Adrenal gland (tissue), 12 donors: ENCODE results near the gene COPS7A. TPM values are rescaled to one million over a fixed set of nuclear protein-coding genes. Genes with fewer than 3 reads are reported as not detected.

Experiments
- DNase-seq, 7 donors: peaks; one replicate each; pipeline ENCODE4 v3.0.0-alpha.2; 2019 to 2020
- H3K27ac ChIP-seq, 5 donors: fragments of 200-600 bp; sonication (generic) in 4 of 5; 1 replicate in 3 of 5; 2 replicates in 2 of 5; pipeline versions ENCODE4 v1.5.1 to v1.8.0; 2016 to 2020; ENCODE audit warnings: mild to moderate bottlenecking in 1 of 5
- H3K27me3 ChIP-seq: fragments of 200-600 bp; 2 replicates; pipeline ENCODE4 v1.8.0; 2021
- H3K36me3 ChIP-seq, 2 donors: fragments of 200-600 bp; replicated peaks in 1 of 2; 1 replicate in 1 of 2; 2 replicates in 1 of 2; pipeline versions ENCODE4 v1.5.1 to v1.8.0; 2018 to 2022
- H3K4me1 ChIP-seq, 2 donors: fragments of 200-600 bp; replicated peaks in 1 of 2; 1 replicate in 1 of 2; 2 replicates in 1 of 2; pipeline versions ENCODE4 v1.5.1 to v1.8.0; 2018 to 2021
- H3K4me3 ChIP-seq, 4 donors: fragments of 200-600 bp; sonication (generic) in 3 of 4; one replicate each; pipeline ENCODE4 v1.5.1; 2016 to 2018
- H3K9me3 ChIP-seq, 3 donors: fragments of 200-600 bp; sonication (generic) in 1 of 3; replicated peaks in 1 of 3; 1 replicate in 2 of 3; 2 replicates in 1 of 3; pipeline versions ENCODE4 v1.5.1 to v1.8.0; 2016 to 2021
- CTCF ChIP-seq, 6 experiments: fragments of 450-650 bp in 4 of 6; fragments of 200-600 bp in 2 of 6; sonication (generic) in 1 of 6; IDR thresholded peaks; 1 replicate in 5 of 6; 2 replicates in 1 of 6; pipeline versions ENCODE4 v1.5.1 to v1.8.0; 2016 to 2021; ENCODE audit warnings: antibody characterized with exemption in 6 of 6, mild to moderate bottlenecking in 2 of 6, moderate library complexity in 1 of 6
- POLR2A ChIP-seq, 2 donors: fragments of 450-650 bp; IDR thresholded peaks; one replicate each; pipeline ENCODE4 v1.6.1; 2017; ENCODE audit warnings: antibody characterized with exemption in 2 of 2, mild to moderate bottlenecking in 2 of 2, moderate library complexity in 1 of 2
- WGBS, 4 donors: extraction: QIAGEN DNeasy Blood & Tissue Kit in 2 of 4; methylation state at CpG; one replicate each; pipeline versions ENCODE4 v1.1.5 to v1.1.7; 2013 to 2017; 5-methylcytosine and 5-hydroxymethylcytosine counted together
- intact Hi-C, 2 donors: fragments of 100-400 bp; cut with DNase I; formaldehyde crosslinking; loops; one replicate each; pipeline versions ENCODE4 v1.14.1 to v1.15.0; 2022 to 2023
- polyA plus RNA-seq, 3 donors: library from polyadenylated mRNA; stranded (reverse); fragments of 200-250 nt in 2 of 3; fragments of 350-450 nt in 1 of 3; fragmentation: Illumina TruSeq in 1 of 3; extraction: RNeasy Lipid Tissue Mini Kit (QIAGEN cat#74804) in 1 of 3; gene quantifications; one replicate each; pipeline ENCODE4 v1.2.3, GENCODE V29; 2013 to 2014
- total RNA-seq, 9 donors: library from RNA; depleted of rRNA in 4 of 9; stranded (reverse); fragments of >200 nt in 4 of 9; fragments of 120-200 nt in 1 of 9; fragmentation: NEBNext Ultra II Directional in 1 of 9; extraction: Animal tissue kit (Norgen Biotek cat#: 25700) in 1 of 9; gene quantifications; one replicate each; pipeline versions ENCODE4 v1.1.0 to v1.2.4, GENCODE V29; 2013 to 2023
- donor health status: healthy with polysubstance abuse.
- donor health status: Bipolar disorder and iron deficiency.
- donor health status: DM: yes; HTN: yes; CAD: no.
- donor health status: DM: no; HTN: no; CAD: no.
- donor health status: DM: no; HTN: no; CAD: no.
- donor health status: DM: yes; HTN: yes; CAD: no.

The COPS7A gene
- total and polyA plus RNA-seq, 12 donors: 46.5 to 105 (median 81.1) TPM

GRCh38 chr12:6771091-6771495 lies 47.2 kb downstream of the COPS7A start:
- 65 to 96% (median 90%) methylated on average over 3 to 4 of the region's 4 CpGs for WGBS, 4 donors
- Histone ChIP-seq H3K4me1 (peaks cover 11 to 25% of the 10 kb centered on the region in 2 donors), H3K9me3 (no peaks in the 10 kb centered on the region), H3K27ac (peak overlapping the region in 2 of 5 donors; percentile 56 to 73), H3K27me3 (no peaks in the 10 kb centered on the region), H3K36me3 (peaks cover 0 to 10% of the 10 kb centered on the region in 2 donors), H3K4me3 (no peak overlapping the region)
- intact Hi-C loops: no loop called here
- TF ChIP-seq CTCF (IDR thresholded peaks at IDR 0.05): no peak
- no peak for TF ChIP-seq POLR2A (IDR thresholded peaks at IDR 0.05)
- DNase-seq: peak in 6 of 7 donors; percentile 49 to 78 (median 60)

GRCh38 chr12:6771509-6772330 lies 47.9 kb downstream of the COPS7A start:
- Histone ChIP-seq H3K9me3 (no peaks in the 10 kb centered on the region), H3K36me3 (peaks cover 0 to 10% of the 10 kb centered on the region in 2 donors), H3K27me3 (no peaks in the 10 kb centered on the region), H3K4me3 (no peak overlapping the region), H3K4me1 (peaks cover 11 to 25% of the 10 kb centered on the region in 2 donors), H3K27ac (peak overlapping the region in 2 of 5 donors; percentile 56 to 73)
- intact Hi-C loops: no loop called here
- WGBS, 4 donors: 55 to 63% (median 59%) methylated on average over 12 of the region's 12 CpGs
- peak in 2 of 7 donors; percentile 45 to 48 for DNase-seq
- no peak for TF ChIP-seq CTCF (IDR thresholded peaks at IDR 0.05)

- intact Hi-C loops: no loop called here
- no peak within 1 kb of the TSS for H3K4me3 ChIP-seq
- no peaks in the 10 kb centered on the region for H3K9me3 ChIP-seq
- peaks cover 0 to 10% of the 10 kb centered on the region in 2 donors for H3K36me3 ChIP-seq
- DNase-seq: no peak
- 48 to 58% (median 54%) methylated on average over 10 to 15 of the region's 15 CpGs for WGBS, 4 donors
- H3K27ac ChIP-seq: peak within 1 kb of the TSS in 2 of 5 donors; percentile 56 to 73
- no peaks in the 10 kb centered on the region for H3K27me3 ChIP-seq
- TF ChIP-seq CTCF (IDR thresholded peaks at IDR 0.05) (no peak), POLR2A (IDR thresholded peaks at IDR 0.05) (no peak)
- peaks cover 11 to 25% of the 10 kb centered on the region in 2 donors for H3K4me1 ChIP-seq
These were observed 48.5 kb downstream of the COPS7A start, which contains the start of gene LAG3 for GRCh38 chr12:6772331-6772695. LAG3 (plus strand) TSS chr12:6772520; CDS start chr12:6772853, 333 bp downstream.

- intact Hi-C loops: no loop called here
- DNase-seq: no peak
- Histone ChIP-seq H3K27ac (no peak overlapping the region), H3K4me1 (peaks cover 8 to 28% of the 10 kb centered on the region in 2 donors), H3K4me3 (no peak overlapping the region), H3K27me3 (no peaks in the 10 kb centered on the region), H3K9me3 (no peaks in the 10 kb centered on the region), H3K36me3 (peaks cover 0 to 10% of the 10 kb centered on the region in 2 donors)
- WGBS, 4 donors: 73 to 82% (median 79%) methylated on average over 20 to 21 of the region's 21 CpGs
- no peak for TF ChIP-seq CTCF (IDR thresholded peaks at IDR 0.05)
- TF ChIP-seq POLR2A (IDR thresholded peaks at IDR 0.05): no peak
These were observed 49.1 kb downstream of the COPS7A start for GRCh38 chr12:6772726-6773589.
